ENCODE results near the gene TGOLN2.
"Not testable (repeated sequence)": the region's sequence is repeated elsewhere in the genome, so short reads cannot be mapped to it uniquely, and the experiment has no call there.

Gene TGOLN2

GRCh38 chr2:85327822-85328617 is at the start of gene TGOLN2:
TSS of gene TGOLN2 (minus strand) at chr2:85327989. CDS start at chr2:85327962, 27 bp downstream.
- DNase-seq = peak; percentile 97

GRCh38 chr2:85377083-85377482 is 49.3 kb upstream of the TGOLN2 start:
- DNase-seq = no peak

GRCh38 chr2:85376291-85377065 is 48.7 kb upstream of the TGOLN2 start:
- DNase-seq = no peak

GRCh38 chr2:85371045-85371444 is 43.3 kb upstream of the TGOLN2 start:
- DNase-seq = no peak

- DNase-seq = no peak
Measured at GRCh38 chr2:85369500-85369899, 41.7 kb upstream of the TGOLN2 start.

- DNase-seq = no peak
Measured at GRCh38 chr2:85368921-85369320, 41.1 kb upstream of the TGOLN2 start.

GRCh38 chr2:85367180-85367579 is 39.4 kb upstream of the TGOLN2 start:
- no peak for DNase-seq

- DNase-seq = not testable (repeated sequence)
Measured at GRCh38 chr2:85362653-85363387, 35.0 kb upstream of the TGOLN2 start.

GRCh38 chr2:85357736-85358135 is 29.9 kb upstream of the TGOLN2 start:
- no peak for DNase-seq

GRCh38 chr2:85356186-85356585 is 28.4 kb upstream of the TGOLN2 start:
- DNase-seq = no peak

GRCh38 chr2:85355521-85355920 is 27.7 kb upstream of the TGOLN2 start:
- no peak for DNase-seq

- no peak for DNase-seq
Measured at GRCh38 chr2:85355073-85355410, 27.3 kb upstream of the TGOLN2 start.

GRCh38 chr2:85354286-85355072 is 26.7 kb upstream of the TGOLN2 start, which contains the start of the genes ELMOD3 and RETSAT:
TSS of gene ELMOD3 (plus strand) at chr2:85354769. CDS start at chr2:85357199, 2,430 bp downstream.
TSS of gene RETSAT (minus strand) at chr2:85354528. CDS start at chr2:85354507, 21 bp downstream.
- peak; percentile 99 for DNase-seq

- DNase-seq = no peak
Measured at GRCh38 chr2:85353876-85354285, 26.1 kb upstream of the TGOLN2 start.

- DNase-seq = no peak
Measured at GRCh38 chr2:85347599-85347998, 19.8 kb upstream of the TGOLN2 start.

GRCh38 chr2:85344356-85344954 is 16.7 kb upstream of the TGOLN2 start:
- DNase-seq = no peak

- DNase-seq = not testable (repeated sequence)
Measured at GRCh38 chr2:85343207-85343895, 15.6 kb upstream of the TGOLN2 start.

- no peak for DNase-seq
Measured at GRCh38 chr2:85342156-85342555, 14.4 kb upstream of the TGOLN2 start.

- DNase-seq = no peak
Measured at GRCh38 chr2:85341269-85342029, 13.7 kb upstream of the TGOLN2 start.

- no peak for DNase-seq
Measured at GRCh38 chr2:85340034-85340892, 12.5 kb upstream of the TGOLN2 start.

Data from suppressor macrophage treated with lipopolysaccharide for 4 hours (primary cell).